HG03378 (cell line): ENCODE data around the gene CYP26C1.
"Not testable (repeated sequence)": the region's sequence is repeated elsewhere in the genome, so short reads cannot be mapped to it uniquely, and the experiment has no call there.

Experiments
- ATAC-seq: cut with Tn5 transposase; IDR thresholded peaks from one replicate; pipeline ENCODE4 v1.9.1; 2021; ENCODE audit warnings: mild to moderate bottlenecking, moderate library complexity; ENCODE audit not compliant: unreplicated experiment

Gene CYP26C1

GRCh38 chr10:93075369-93076221, 15.0 kb downstream of the CYP26C1 start:
- ATAC-seq, result no peak

- ATAC-seq, result no peak
Observed at GRCh38 chr10:93076871-93077270, 16.3 kb downstream of the CYP26C1 start.

DNA sequence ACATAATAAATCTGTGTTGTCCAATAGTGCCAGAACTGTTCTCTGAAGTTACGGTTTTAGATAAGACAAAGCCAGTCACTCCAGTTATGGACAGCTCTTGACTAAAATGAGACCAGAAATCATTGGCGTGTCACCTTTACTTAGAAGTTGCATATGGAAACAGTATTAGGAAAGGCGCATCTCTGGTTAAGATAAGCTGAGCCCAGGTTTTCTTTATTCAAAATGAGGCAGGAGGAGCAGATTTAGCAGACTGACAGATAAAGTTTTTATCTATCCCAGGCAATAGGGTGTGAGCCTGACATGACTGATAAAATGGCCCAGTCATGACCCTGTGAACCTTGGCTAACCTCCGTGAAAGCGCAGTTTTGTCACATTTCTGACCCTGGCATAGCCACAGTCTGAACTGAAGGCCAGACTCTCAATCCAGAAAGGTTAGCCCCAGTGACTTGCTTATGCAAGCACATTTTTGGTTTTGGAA, 17.3 kb downstream of the CYP26C1 start:
- no peak for ATAC-seq

GRCh38 chr10:93079663-93080349, 19.2 kb downstream of the CYP26C1 start:
- ATAC-seq, result no peak

DNA sequence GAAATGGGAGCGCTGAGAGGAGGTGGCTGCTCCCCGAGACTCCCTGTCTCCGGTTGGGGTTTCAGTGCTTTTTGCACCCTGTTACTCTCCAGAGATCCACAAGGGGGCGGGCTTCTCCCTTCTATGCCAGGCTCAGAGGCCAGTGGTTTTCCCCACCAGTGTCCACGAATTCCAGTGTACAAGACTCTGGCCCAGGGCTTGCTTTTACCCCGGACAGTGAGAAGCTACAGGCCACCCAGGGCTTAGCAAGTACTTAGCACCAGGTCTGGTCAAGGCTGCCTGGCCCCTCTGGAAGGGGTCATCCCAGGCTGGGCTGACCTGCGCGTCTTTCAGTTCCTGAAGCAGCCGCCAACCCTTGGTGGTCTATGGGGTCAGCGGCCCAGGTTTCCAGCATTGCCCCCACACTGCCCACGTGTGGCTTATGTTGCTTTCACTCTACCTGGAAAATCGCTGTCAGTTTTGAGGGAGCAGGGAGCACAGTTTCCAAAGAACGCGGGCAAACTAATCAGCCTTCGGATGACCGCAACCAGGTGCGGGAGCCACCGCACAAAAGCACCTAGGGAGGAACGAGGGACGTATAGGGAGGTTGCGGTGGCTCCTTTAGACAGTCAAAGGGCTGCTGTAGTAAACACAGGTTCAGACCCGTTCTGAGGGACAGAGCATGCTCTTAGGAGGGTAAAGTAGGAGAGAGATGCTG, 19.9 kb downstream of the CYP26C1 start:
- ATAC-seq, result no peak

GRCh38 chr10:93081318-93081717, 20.7 kb downstream of the CYP26C1 start:
- ATAC-seq, result no peak

DNA sequence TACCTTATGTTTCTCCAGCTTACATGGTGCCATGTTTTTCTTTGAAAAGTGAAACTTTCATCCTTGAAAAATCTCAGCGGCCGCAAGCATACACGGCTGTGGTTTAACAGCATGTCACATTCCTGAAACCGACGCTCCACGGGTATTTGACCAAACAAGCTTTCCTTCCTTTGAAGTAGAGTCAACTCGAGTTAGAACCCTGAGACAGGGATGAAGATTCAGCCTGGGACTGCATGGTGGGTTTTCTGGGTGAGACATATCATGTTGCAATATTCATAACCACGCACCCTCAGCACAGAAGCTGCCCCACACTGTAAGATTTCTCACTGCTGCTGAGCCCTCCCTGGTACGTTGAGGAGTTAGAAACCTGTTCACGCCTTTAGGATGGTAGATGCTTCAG, 21.2 kb downstream of the CYP26C1 start:
- ATAC-seq, result no peak

DNA sequence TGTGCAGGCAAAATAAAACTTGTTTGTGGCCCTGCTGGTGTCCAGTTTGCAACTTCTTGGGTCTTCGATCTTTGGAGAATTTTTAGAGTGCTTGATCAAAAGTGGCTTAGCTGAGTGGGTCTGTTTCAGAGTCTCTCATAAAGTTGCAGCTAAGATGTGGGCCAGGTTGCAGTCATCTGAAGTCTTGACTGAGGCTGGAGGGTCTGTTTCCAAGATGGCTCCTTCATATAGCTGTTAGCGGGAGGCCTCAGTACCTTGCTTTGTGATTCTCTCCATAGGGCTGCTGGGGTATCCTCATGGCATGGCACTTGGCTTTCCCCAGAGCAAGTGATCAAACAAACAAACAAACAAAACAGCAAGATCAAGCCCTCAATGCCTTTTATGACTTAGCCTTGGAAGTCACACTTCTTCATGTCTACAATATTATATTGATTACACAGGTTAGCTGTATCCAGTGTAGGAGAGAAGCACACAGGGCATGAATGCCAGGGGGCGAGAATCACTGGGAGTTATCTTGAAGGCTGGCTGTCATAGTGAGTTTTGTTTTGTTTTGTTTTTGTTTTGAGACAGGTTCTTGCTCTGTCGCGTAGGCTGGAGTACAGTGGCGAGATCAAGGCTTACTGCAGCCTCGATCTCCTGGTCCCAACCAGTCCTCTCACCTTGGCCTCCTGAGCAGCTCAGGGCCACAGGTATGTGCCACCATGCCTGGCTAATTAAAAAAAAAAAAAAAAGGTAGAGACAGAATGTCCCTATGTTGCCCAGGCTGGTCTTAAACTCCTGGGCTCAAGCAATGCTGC, 23.3 kb downstream of the CYP26C1 start:
- ATAC-seq, result no peak

DNA sequence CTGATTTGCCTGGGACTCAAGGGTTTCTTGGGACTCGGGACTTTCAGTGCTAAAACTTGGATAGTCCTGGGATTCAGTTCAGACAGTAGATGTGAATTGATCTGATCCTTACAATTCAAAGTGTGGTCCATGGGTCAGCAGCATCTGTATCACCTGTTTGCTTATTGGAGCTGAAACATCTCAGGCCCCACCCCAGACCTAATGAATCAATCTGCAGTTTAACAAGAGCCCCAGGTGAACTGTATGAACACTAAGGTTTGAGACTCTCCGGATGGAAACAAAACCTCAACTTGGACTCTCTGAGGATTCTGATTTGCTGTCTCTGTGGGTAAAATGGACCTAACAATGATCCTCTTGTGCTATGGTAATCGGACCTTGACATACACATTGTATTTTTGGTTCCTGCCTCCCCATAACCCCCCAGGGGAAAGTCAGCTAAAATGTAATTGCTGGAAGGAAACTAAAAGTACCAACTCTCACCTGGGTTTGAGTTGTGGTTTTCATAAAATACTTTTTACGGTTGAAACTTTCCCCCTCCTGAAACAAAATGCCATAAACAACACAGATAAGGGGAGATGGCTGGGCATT, 24.8 kb downstream of the CYP26C1 start:
- ATAC-seq, result no peak

GRCh38 chr10:93086289-93086688, 25.7 kb downstream of the CYP26C1 start:
- no peak for ATAC-seq

- no peak for ATAC-seq
Observed at GRCh38 chr10:93087846-93088245, 27.2 kb downstream of the CYP26C1 start.

GRCh38 chr10:93088466-93088865, 27.9 kb downstream of the CYP26C1 start:
- no peak for ATAC-seq

- ATAC-seq, result no peak
Observed at GRCh38 chr10:93090619-93091018, 30.0 kb downstream of the CYP26C1 start.

- ATAC-seq, result no peak
Observed at GRCh38 chr10:93091960-93092359, 31.4 kb downstream of the CYP26C1 start.

DNA sequence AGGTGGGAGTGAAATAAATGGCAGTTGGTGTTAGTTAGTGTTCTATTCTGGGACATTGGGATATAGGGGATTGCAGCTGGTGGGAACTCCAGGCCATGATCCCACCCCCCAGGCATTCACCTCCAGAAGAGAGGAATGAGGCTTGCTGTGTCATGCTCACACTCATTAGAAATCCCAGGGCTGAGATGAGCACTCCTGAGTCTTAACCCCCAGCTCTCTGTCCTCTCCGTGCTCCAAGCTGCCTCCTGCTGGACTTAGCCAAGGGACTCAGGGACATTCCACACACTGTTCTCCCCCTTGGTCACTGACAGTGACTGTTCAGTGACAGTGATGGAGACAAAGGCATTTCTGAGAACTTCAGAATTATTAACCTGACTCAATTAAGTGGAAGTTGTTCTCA, 34.6 kb downstream of the CYP26C1 start:
- no peak for ATAC-seq

DNA sequence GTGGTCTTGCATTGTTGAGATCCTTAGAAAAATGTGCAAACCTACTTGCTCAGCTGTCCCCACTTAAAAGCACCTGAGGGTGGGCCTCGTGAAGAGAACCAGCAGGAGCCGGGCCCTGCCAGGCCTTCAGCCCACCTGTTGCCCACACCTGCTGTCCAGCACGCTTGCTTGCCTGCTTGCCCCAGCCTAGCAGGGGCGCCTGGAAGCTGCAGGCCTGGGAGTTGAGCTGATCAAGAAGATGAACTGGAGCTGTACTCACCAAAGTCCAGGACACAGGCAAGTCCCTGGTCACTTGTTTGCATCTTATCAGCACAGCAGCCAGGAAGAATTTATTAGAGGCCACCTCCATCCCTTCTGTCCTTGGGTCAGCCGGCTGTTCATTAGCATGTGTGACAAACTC, 36.3 kb downstream of the CYP26C1 start:
- ATAC-seq, result no peak

- ATAC-seq, result no peak
Observed at GRCh38 chr10:93097386-93097785, 36.8 kb downstream of the CYP26C1 start.

DNA sequence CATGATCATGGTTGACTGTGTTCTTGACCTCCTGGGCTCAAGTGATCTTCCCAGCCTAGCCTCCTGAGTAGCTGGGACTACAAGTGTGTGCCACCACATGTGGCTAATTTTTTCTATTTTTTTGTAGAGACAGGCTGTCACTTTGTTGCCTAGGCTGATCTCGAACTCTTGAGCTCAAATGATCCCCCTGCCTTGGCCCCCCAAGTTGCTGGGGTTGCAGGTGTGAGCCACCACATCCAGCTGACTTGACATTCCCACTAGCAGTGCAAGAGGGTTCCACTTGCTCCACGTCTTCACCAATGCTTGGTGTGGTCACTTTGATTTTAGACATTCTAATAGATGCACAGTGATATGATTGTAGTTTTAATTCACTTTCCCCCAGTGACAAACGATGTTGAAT, 38.2 kb downstream of the CYP26C1 start:
- ATAC-seq, result no peak

- no peak for ATAC-seq
Observed at GRCh38 chr10:93099670-93100069, 39.1 kb downstream of the CYP26C1 start.

- not testable (repeated sequence) for ATAC-seq
Observed at GRCh38 chr10:93101148-93101547, 40.5 kb downstream of the CYP26C1 start.
